ENCODE measurements around the gene CFAP410.
"Not testable (repeated sequence)": the region's sequence is repeated elsewhere in the genome, so short reads cannot be mapped to it uniquely, and the experiment has no call there.

The CFAP410 gene

GRCh38 chr21:44351535-44352252, 12.5 kb upstream of the CFAP410 start:
- DNase-seq (ENCODE audit: low read depth in 2 of 2, low spot score in 1 of 2), result no peak

GRCh38 chr21:44350773-44351481, 11.7 kb upstream of the CFAP410 start:
- DNase-seq (ENCODE audit: low read depth in 2 of 2, low spot score in 1 of 2), result no peak

GRCh38 chr21:44349847-44350772, 10.9 kb upstream of the CFAP410 start:
- no peak for DNase-seq (ENCODE audit: low read depth in 2 of 2, low spot score in 1 of 2)

- no peak for DNase-seq (ENCODE audit: low read depth in 2 of 2, low spot score in 1 of 2)
Observed at GRCh38 chr21:44349416-44349846, 10.2 kb upstream of the CFAP410 start.

GRCh38 chr21:44348861-44349260, 9.7 kb upstream of the CFAP410 start:
- DNase-seq (ENCODE audit: low read depth in 2 of 2, low spot score in 1 of 2), result no peak

- DNase-seq (ENCODE audit: low read depth in 2 of 2, low spot score in 1 of 2), result no peak
Observed at GRCh38 chr21:44347911-44348451, 8.8 kb upstream of the CFAP410 start.

GRCh38 chr21:44345495-44345894, 6.3 kb upstream of the CFAP410 start:
- no peak for DNase-seq (ENCODE audit: low read depth in 2 of 2, low spot score in 1 of 2)

- DNase-seq (ENCODE audit: low read depth in 2 of 2, low spot score in 1 of 2), result no peak
Observed at GRCh38 chr21:44344541-44345183, 5.5 kb upstream of the CFAP410 start.

- DNase-seq (ENCODE audit: low read depth in 2 of 2, low spot score in 1 of 2), result not testable (repeated sequence)
Observed at GRCh38 chr21:44342981-44343380, 3.8 kb upstream of the CFAP410 start.

GRCh38 chr21:44341726-44342458, 2.7 kb upstream of the CFAP410 start:
- not testable (repeated sequence) for DNase-seq (ENCODE audit: low read depth in 2 of 2, low spot score in 1 of 2)

- no peak for DNase-seq (ENCODE audit: low read depth in 2 of 2, low spot score in 1 of 2)
Observed at GRCh38 chr21:44337941-44338895, 972 bp downstream of the CFAP410 start.

- DNase-seq (ENCODE audit: low read depth in 2 of 2, low spot score in 1 of 2), result no peak
Observed at GRCh38 chr21:44337449-44337848, 1.7 kb downstream of the CFAP410 start.

- no peak for DNase-seq (ENCODE audit: low read depth in 2 of 2, low spot score in 1 of 2)
Observed at GRCh38 chr21:44335266-44336059, 3.7 kb downstream of the CFAP410 start.

- DNase-seq (ENCODE audit: low read depth in 2 of 2, low spot score in 1 of 2), result no peak
Observed at GRCh38 chr21:44334329-44335030, 4.7 kb downstream of the CFAP410 start.

GRCh38 chr21:44333509-44334328, 5.5 kb downstream of the CFAP410 start:
- DNase-seq (ENCODE audit: low read depth in 2 of 2, low spot score in 1 of 2), result no peak

GRCh38 chr21:44332965-44333364, 6.2 kb downstream of the CFAP410 start:
- DNase-seq (ENCODE audit: low read depth in 2 of 2, low spot score in 1 of 2), result no peak

GRCh38 chr21:44332383-44332782, 6.8 kb downstream of the CFAP410 start:
- DNase-seq (ENCODE audit: low read depth in 2 of 2, low spot score in 1 of 2), result no peak
